ENCODE data around the gene PDE9A.

- TF ChIP-seq CTCF (IDR thresholded peaks at IDR 0.05), result no peak
- no peak for TF ChIP-seq EZH2 (IDR thresholded peaks at IDR 0.05; ENCODE audit: borderline replicate concordance, insufficient read depth, low read depth, low read length, poor library complexity, severe bottlenecking)
Measured at GRCh38 chr21:42648606-42649005, 4.8 kb upstream of the PDE9A start.
